Measurements from ENCODE around the gene SVIL.

DNA sequence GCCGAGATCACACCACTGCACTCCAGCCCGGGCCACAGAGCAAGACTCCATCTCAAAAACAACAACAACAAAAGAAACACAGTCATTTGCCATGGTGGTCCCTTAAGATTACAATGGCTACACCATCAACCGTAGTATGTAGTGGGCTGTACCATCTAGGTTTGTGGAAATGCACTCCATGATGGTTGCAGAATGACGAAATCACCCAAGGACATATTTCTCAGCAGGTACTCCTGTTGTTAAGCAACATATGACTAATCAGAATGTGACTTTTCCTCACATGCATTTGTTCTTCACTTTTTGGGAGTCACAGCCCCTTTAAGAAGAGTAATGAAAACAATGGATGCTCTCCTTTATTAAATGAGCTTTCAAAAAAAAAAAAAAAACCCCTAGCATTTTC is 11.0 kb downstream of the SVIL start:
- TF ChIP-seq, protein P1, sequence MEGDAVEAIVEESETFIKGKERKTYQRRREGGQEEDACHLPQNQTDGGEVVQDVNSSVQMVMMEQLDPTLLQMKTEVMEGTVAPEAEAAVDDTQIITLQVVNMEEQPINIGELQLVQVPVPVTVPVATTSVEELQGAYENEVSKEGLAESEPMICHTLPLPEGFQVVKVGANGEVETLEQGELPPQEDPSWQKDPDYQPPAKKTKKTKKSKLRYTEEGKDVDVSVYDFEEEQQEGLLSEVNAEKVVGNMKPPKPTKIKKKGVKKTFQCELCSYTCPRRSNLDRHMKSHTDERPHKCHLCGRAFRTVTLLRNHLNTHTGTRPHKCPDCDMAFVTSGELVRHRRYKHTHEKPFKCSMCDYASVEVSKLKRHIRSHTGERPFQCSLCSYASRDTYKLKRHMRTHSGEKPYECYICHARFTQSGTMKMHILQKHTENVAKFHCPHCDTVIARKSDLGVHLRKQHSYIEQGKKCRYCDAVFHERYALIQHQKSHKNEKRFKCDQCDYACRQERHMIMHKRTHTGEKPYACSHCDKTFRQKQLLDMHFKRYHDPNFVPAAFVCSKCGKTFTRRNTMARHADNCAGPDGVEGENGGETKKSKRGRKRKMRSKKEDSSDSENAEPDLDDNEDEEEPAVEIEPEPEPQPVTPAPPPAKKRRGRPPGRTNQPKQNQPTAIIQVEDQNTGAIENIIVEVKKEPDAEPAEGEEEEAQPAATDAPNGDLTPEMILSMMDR (IDR thresholded peaks at IDR 0.05) = no peak
- TF ChIP-seq POLR2A (IDR thresholded peaks at IDR 0.05) = no peak
- TF ChIP-seq POLR2AphosphoS5 (IDR thresholded peaks at IDR 0.05) = peak; percentile 62
